Breast epithelium (tissue), 3 donors: Measurements from ENCODE around the gene TINAGL1.

Source experiments
- CTCF ChIP-seq, 3 donors: fragments of 450-650 bp; IDR thresholded peaks; one replicate each; pipeline ENCODE4 v1.5.1; 2016 to 2017; ENCODE audit warnings: antibody characterized with exemption in 3 of 3, mild to moderate bottlenecking in 3 of 3, moderate library complexity in 3 of 3
- POLR2A ChIP-seq: fragments of 450-650 bp; IDR thresholded peaks from one replicate; pipeline ENCODE4 v1.6.1; 2016; ENCODE audit warnings: antibody characterized with exemption, mild to moderate bottlenecking, moderate library complexity

- TF ChIP-seq CTCF (IDR thresholded peaks at IDR 0.05) (no peak), POLR2A (no peak)
Observed at GRCh38 chr1:31574749-31575368, 1.5 kb upstream of the TINAGL1 start.
